ENCODE data around the gene MTCL1.

DNA sequence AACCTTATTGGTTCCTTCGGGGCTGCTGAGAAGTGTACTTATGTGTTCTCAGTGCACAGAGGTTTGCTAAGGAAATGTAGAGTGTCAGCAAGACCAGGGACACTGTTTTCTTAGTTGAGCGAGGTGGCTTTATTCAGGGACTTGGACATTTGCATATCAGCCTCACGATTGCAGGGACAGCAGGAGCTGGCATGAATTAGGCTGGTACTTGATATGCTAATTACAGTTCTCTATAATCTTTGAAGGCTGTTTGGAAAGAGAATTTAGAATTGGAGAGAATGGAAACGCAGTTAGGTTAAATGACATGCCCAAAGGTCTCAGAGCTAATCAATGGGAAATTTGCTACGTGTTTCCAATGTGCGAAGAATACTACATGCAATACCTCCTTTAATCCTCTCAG is 18.7 kb upstream of the MTCL1 start:
- TF ChIP-seq SP1 (IDR thresholded peaks at IDR 0.05) (no peak), CTBP1 (IDR thresholded peaks at IDR 0.05; ENCODE audit: borderline replicate concordance) (no peak), PKNOX1 (IDR thresholded peaks at IDR 0.05) (no peak), FOXA1 (IDR thresholded peaks at IDR 0.05) (no peak), ELF4 (IDR thresholded peaks at IDR 0.05) (no peak), SUZ12 (IDR thresholded peaks at IDR 0.05) (no peak), NFRKB (IDR thresholded peaks at IDR 0.05) (no peak), FOXM1 (IDR thresholded peaks at IDR 0.05; ENCODE audit: borderline replicate concordance) (no peak), TARDBP (IDR thresholded peaks at IDR 0.05) (no peak), ARNT (IDR thresholded peaks at IDR 0.05) (no peak), HDGF (IDR thresholded peaks at IDR 0.05; ENCODE audit: borderline replicate concordance) (no peak), ZNF384 (IDR thresholded peaks at IDR 0.05) (no peak), LEF1 (IDR thresholded peaks at IDR 0.05; ENCODE audit: borderline replicate concordance) (no peak), BHLHE40 (IDR thresholded peaks at IDR 0.05; ENCODE audit: borderline replicate concordance) (no peak)
